SU-DHL-6 (cell line): Measurements from ENCODE around the gene DTNA.

Experiments
- H2AFZ ChIP-seq: fragments of 200-600 bp; sonication (generic); 2 replicates; pipeline ENCODE4 v1.6.1; 2014; ENCODE audit warnings: low read depth, mild to moderate bottlenecking, moderate library complexity, mixed read lengths, antibody characterized with exemption, low read length; ENCODE audit not compliant: severe bottlenecking
- H3F3A ChIP-seq: fragments of 200-600 bp; shearing (Covaris generic); 2 replicates; pipeline ENCODE4 v1.6.0; 2016; ENCODE audit warnings: antibody characterized with exemption, mild to moderate bottlenecking; ENCODE audit not compliant: insufficient read depth
- H3K27ac ChIP-seq: fragments of 200-600 bp; sonication (generic); 2 replicates; pipeline ENCODE4 v1.5.1; 2016; ENCODE audit warnings: low read depth, mild to moderate bottlenecking, low read length, moderate library complexity, mixed read lengths
- H3K27me3 ChIP-seq: fragments of 200-600 bp; sonication (generic), shearing (Covaris generic); 2 replicates; pipeline ENCODE4 v1.6.0; 2014; ENCODE audit warnings: mild to moderate bottlenecking, low read length
- H3K36me3 ChIP-seq: fragments of 200-600 bp; sonication (generic); 2 replicates; pipeline ENCODE4 v1.6.1; 2014; ENCODE audit warnings: mild to moderate bottlenecking, low read length, mixed read lengths
- H3K4me2 ChIP-seq: fragments of 300-600, 200-600 bp; shearing (Covaris generic), sonication (generic); 2 replicates; pipeline ENCODE4 v1.6.0; 2014; ENCODE audit warnings: low read length, low read depth, mild to moderate bottlenecking; ENCODE audit not compliant: poor library complexity, severe bottlenecking
- H3K4me3 ChIP-seq: fragments of 200-600 bp; sonication (generic); 2 replicates; pipeline ENCODE4 v1.5.1; 2014; ENCODE audit warnings: antibody characterized with exemption, low read length, mild to moderate bottlenecking, mixed read lengths; ENCODE audit not compliant: insufficient read depth, poor library complexity, severe bottlenecking
- H3K79me2 ChIP-seq: fragments of 200-600 bp; sonication (generic); 2 replicates; pipeline ENCODE4 v1.6.1; 2014; ENCODE audit warnings: mild to moderate bottlenecking, low read length, moderate library complexity; ENCODE audit not compliant: insufficient read depth
- H3K9ac ChIP-seq: fragments of 200-600 bp; sonication (generic); 2 replicates; pipeline ENCODE4 v1.7.0; 2014; ENCODE audit warnings: mild to moderate bottlenecking, low read length
- H3K9me2 ChIP-seq: fragments of 200-600 bp; sonication (generic); replicated peaks from 2 replicates; pipeline ENCODE4 v1.6.1; 2014; ENCODE audit warnings: low read length; ENCODE audit not compliant: insufficient read depth
- H3K9me3 ChIP-seq: fragments of 200-600 bp; sonication (generic); 2 replicates; pipeline ENCODE4 v1.6.1; 2014; ENCODE audit warnings: low read length, mixed read lengths; ENCODE audit not compliant: insufficient read depth
- H4K20me1 ChIP-seq: fragments of 200-600 bp; sonication (generic); 2 replicates; pipeline ENCODE4 v1.6.1; 2014; ENCODE audit warnings: low read depth, mild to moderate bottlenecking, antibody characterized with exemption, low read length, moderate library complexity, mixed read lengths
- EZH2phosphoT487 ChIP-seq: fragments of 200-600 bp; sonication (generic), shearing (Covaris generic); conservative IDR thresholded peaks from 2 replicates; pipeline ENCODE4 v1.6.1; 2018; ENCODE audit warnings: mild to moderate bottlenecking, antibody characterized with exemption, low read length, moderate library complexity, mixed read lengths
- TF ChIP-seq, protein P1 (sequence below): fragments of 200-600 bp; sonication (generic); IDR thresholded peaks from one replicate; pipeline ENCODE4 v1.5.1; 2017; ENCODE audit warnings: antibody characterized with exemption, mild to moderate bottlenecking, low read length, moderate library complexity; ENCODE audit not compliant: insufficient read depth, poor library complexity, severe bottlenecking

Gene DTNA

DNA sequence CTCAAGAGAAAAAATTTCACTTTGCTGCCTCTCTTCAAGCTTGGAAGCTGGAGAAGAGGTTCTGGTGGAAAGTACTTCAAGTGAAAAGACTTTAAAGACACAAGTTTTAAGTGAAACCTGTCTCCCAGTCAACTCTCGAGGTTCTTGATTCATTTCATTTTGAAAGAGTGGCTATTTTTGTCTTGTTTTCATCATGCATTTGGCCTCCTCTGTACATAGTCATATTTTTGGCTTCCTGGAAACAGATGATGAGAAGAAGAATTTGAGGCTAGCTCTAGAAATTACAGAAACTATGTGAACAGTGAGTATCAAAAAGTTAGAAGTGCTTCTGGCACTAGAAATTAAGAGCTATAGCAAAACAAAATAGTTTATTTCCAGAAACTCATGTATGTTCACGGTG is 124.8 kb downstream of the DTNA start:
- no peaks in the 10 kb centered on the region for H3K36me3 ChIP-seq
- no peak overlapping the region for H3K27ac ChIP-seq
- TF ChIP-seq EZH2phosphoT487 = no peak
- TF ChIP-seq, protein P1, sequence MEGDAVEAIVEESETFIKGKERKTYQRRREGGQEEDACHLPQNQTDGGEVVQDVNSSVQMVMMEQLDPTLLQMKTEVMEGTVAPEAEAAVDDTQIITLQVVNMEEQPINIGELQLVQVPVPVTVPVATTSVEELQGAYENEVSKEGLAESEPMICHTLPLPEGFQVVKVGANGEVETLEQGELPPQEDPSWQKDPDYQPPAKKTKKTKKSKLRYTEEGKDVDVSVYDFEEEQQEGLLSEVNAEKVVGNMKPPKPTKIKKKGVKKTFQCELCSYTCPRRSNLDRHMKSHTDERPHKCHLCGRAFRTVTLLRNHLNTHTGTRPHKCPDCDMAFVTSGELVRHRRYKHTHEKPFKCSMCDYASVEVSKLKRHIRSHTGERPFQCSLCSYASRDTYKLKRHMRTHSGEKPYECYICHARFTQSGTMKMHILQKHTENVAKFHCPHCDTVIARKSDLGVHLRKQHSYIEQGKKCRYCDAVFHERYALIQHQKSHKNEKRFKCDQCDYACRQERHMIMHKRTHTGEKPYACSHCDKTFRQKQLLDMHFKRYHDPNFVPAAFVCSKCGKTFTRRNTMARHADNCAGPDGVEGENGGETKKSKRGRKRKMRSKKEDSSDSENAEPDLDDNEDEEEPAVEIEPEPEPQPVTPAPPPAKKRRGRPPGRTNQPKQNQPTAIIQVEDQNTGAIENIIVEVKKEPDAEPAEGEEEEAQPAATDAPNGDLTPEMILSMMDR = no peak
- H3K79me2 ChIP-seq = no peaks in the 10 kb centered on the region
- H3F3A ChIP-seq = no peaks in the 10 kb centered on the region
- H3K4me2 ChIP-seq = no peak overlapping the region
- no peak overlapping the region for H3K9ac ChIP-seq
- H3K9me3 ChIP-seq = no peaks in the 10 kb centered on the region
- H3K9me2 ChIP-seq = no peaks in the 10 kb centered on the region
- no peak overlapping the region for H2AFZ ChIP-seq
- no peaks in the 10 kb centered on the region for H3K27me3 ChIP-seq
- no peaks in the 10 kb centered on the region for H4K20me1 ChIP-seq
- no peak overlapping the region for H3K4me3 ChIP-seq

DNA sequence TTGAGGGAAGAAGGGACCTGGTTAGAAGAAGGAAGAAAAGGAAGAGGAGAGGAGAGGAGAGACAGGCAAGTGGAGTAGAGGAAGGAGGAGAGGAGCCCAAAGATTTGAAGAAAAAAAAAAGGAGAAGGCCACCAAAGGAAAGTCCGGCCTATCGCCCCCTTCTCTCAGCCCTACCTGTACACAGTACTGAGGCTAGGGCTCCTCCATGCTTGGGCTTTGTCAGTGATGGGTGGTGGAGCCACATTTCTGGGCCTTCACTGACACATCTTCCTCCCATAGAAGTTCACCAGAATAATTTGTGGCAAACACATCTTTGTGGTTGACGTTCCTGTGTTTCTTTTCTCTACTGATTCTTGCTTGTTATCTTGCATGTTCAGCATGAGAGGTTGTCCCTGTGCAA is 125.4 kb downstream of the DTNA start:
- TF ChIP-seq, protein P1 = no peak
- TF ChIP-seq EZH2phosphoT487 = no peak
- H3K9me3 ChIP-seq = no peaks in the 10 kb centered on the region
- H3K36me3 ChIP-seq = no peaks in the 10 kb centered on the region
- H3K4me3 ChIP-seq = no peak overlapping the region
- no peaks in the 10 kb centered on the region for H3K79me2 ChIP-seq
- H3K9ac ChIP-seq = no peak overlapping the region
- no peaks in the 10 kb centered on the region for H3K9me2 ChIP-seq
- no peaks in the 10 kb centered on the region for H3K27me3 ChIP-seq
- no peaks in the 10 kb centered on the region for H4K20me1 ChIP-seq
- H3K27ac ChIP-seq = no peak overlapping the region
- no peaks in the 10 kb centered on the region for H3F3A ChIP-seq
- H2AFZ ChIP-seq = no peak overlapping the region
- H3K4me2 ChIP-seq = no peak overlapping the region

DNA sequence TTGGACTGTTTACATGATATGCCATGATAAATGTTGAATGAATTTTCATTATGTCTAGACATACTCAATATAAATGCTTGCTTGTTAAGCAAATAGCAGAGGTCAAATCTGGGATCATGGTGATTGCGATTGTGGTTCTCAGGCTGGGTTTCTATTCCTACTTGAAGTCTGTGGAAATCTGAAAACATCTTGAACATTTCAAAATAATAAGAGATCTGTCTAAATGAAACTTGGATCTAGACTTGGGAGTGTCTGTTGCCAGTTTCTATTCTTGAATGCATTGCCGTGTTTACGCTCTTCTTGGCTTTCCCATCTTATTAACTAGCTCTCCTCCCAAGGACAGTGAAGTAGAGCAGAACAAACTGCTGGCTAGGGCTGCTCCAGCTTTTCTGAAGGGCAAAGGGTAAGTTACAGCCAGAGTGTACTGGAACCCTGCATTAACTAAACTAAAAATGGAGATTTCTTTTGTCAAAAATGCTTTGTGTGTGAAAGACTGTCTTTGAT is 127.7 kb downstream of the DTNA start:
- Histone ChIP-seq H3F3A (no peaks in the 10 kb centered on the region), H3K79me2 (no peaks in the 10 kb centered on the region), H2AFZ (no peak overlapping the region), H3K27me3 (no peaks in the 10 kb centered on the region), H4K20me1 (no peaks in the 10 kb centered on the region), H3K9ac (no peak overlapping the region), H3K4me3 (no peak overlapping the region), H3K27ac (no peak overlapping the region), H3K9me2 (no peaks in the 10 kb centered on the region), H3K9me3 (no peaks in the 10 kb centered on the region), H3K4me2 (no peak overlapping the region), H3K36me3 (no peaks in the 10 kb centered on the region)
- TF ChIP-seq, protein P1 = no peak
- TF ChIP-seq EZH2phosphoT487 = no peak
